ENCODE data around the gene FHAD1. TPM values are rescaled to one million over a fixed set of nuclear protein-coding genes. Genes with fewer than 3 reads are reported as not detected.

Gene FHAD1
- total and polyA plus RNA-seq, 10 of the 15 experiments (the other 5 are each of a cell fraction or from before 2014, with no cell fraction given), result 0.09 to 1.0 (median 0.32) TPM; not detected in 2

GRCh38 chr1:15210651-15211375 is 36.2 kb upstream of the FHAD1 start:
- 43% methylated on average over 7 of the region's 7 CpGs for WGBS (ENCODE audit: insufficient coverage, insufficient replicate concordance, low lambda C conversion rate, missing lambda C conversion rate)
- Histone ChIP-seq H3K27me3 (replicated peaks in 1 of 2; ENCODE audit: control insufficient read depth in 2 of 2, insufficient read depth in 2 of 2, low read length in 1 of 2) (no peaks in the 10 kb centered on the region), H3K36me3 (ENCODE audit: control insufficient read depth in 2 of 2, insufficient read depth in 2 of 2, low read length in 1 of 2) (no peaks in the 10 kb centered on the region; a peak in 2 of 4 replicates), H3K4me2 (ENCODE audit: control insufficient read depth, insufficient read depth) (no peak overlapping the region), H3K9me3 (replicated peaks; ENCODE audit: control insufficient read depth, insufficient read depth, low read length) (no peaks in the 10 kb centered on the region; the same call in 2 of the 3 replicates), H3K27ac (ENCODE audit: control insufficient read depth, insufficient read depth) (no peak overlapping the region), H4K20me1 (ENCODE audit: control insufficient read depth, insufficient read depth) (no peaks in the 10 kb centered on the region), H3K79me2 (ENCODE audit: control insufficient read depth, insufficient read depth, low read length) (no peaks in the 10 kb centered on the region), H3K4me1 (ENCODE audit: control insufficient read depth, insufficient read depth, low read length) (no peaks in the 10 kb centered on the region; the same call in 1 of the 2 replicates), H3K9ac (ENCODE audit: control insufficient read depth, insufficient read depth, low read length) (no peak overlapping the region), H2AFZ (ENCODE audit: control insufficient read depth, low read depth, low read length) (no peak overlapping the region), H3K4me3 (no peak overlapping the region)
- BruUV-seq (replicated peaks), result no TSS peak
- DNase-seq (ENCODE audit: low read depth, low spot score) (no peak), ATAC-seq (no peak), FAIRE-seq (no peak)
- TF ChIP-seq JUND (IDR thresholded peaks at IDR 0.05; ENCODE audit: low read depth, low read length), result no peak
- TF ChIP-seq ZNF24 (IDR thresholded peaks at IDR 0.05), result no peak
- TF ChIP-seq FOXK2 (IDR thresholded peaks at IDR 0.05), result no peak
- TF ChIP-seq RAD21 (IDR thresholded peaks at IDR 0.05; ENCODE audit: insufficient read depth, low read depth, low read length), result no peak
- no peak for TF ChIP-seq ZNF384 (IDR thresholded peaks at IDR 0.05; ENCODE audit: borderline replicate concordance, low read depth, low read length)
- TF ChIP-seq TCF7 (IDR thresholded peaks at IDR 0.05; ENCODE audit: borderline replicate concordance), result no peak
- TF ChIP-seq KLF5 (IDR thresholded peaks at IDR 0.05; ENCODE audit: partially characterized antibody), result no peak
- TF ChIP-seq, protein P1, sequence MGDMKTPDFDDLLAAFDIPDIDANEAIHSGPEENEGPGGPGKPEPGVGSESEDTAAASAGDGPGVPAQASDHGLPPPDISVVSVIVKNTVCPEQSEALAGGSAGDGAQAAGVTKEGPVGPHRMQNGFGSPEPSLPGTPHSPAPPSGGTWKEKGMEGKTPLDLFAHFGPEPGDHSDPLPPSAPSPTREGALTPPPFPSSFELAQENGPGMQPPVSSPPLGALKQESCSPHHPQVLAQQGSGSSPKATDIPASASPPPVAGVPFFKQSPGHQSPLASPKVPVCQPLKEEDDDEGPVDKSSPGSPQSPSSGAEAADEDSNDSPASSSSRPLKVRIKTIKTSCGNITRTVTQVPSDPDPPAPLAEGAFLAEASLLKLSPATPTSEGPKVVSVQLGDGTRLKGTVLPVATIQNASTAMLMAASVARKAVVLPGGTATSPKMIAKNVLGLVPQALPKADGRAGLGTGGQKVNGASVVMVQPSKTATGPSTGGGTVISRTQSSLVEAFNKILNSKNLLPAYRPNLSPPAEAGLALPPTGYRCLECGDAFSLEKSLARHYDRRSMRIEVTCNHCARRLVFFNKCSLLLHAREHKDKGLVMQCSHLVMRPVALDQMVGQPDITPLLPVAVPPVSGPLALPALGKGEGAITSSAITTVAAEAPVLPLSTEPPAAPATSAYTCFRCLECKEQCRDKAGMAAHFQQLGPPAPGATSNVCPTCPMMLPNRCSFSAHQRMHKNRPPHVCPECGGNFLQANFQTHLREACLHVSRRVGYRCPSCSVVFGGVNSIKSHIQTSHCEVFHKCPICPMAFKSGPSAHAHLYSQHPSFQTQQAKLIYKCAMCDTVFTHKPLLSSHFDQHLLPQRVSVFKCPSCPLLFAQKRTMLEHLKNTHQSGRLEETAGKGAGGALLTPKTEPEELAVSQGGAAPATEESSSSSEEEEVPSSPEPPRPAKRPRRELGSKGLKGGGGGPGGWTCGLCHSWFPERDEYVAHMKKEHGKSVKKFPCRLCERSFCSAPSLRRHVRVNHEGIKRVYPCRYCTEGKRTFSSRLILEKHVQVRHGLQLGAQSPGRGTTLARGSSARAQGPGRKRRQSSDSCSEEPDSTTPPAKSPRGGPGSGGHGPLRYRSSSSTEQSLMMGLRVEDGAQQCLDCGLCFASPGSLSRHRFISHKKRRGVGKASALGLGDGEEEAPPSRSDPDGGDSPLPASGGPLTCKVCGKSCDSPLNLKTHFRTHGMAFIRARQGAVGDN (IDR thresholded peaks at IDR 0.05), result no peak
- TF ChIP-seq TAF1 (IDR thresholded peaks at IDR 0.05; ENCODE audit: borderline replicate concordance, low read depth, low read length), result no peak
- no peak for TF ChIP-seq NR2C1 (IDR thresholded peaks at IDR 0.05)
- no peak for TF ChIP-seq GATAD2B (conservative IDR thresholded peaks at IDR 0.05; ENCODE audit: low read depth)
- no peak for TF ChIP-seq NFXL1 (IDR thresholded peaks at IDR 0.05; ENCODE audit: borderline replicate concordance)
- no peak for TF ChIP-seq MXI1 (IDR thresholded peaks at IDR 0.05; ENCODE audit: low read depth, low read length)
- TF ChIP-seq MEF2B (IDR thresholded peaks at IDR 0.05; ENCODE audit: partially characterized antibody, poor library complexity, severe bottlenecking), result no peak
- no peak for TF ChIP-seq SUZ12 (IDR thresholded peaks at IDR 0.05; ENCODE audit: unreplicated experiment)
- TF ChIP-seq RB1 (IDR thresholded peaks at IDR 0.05; ENCODE audit: borderline replicate concordance), result no peak
- no peak for TF ChIP-seq ZBTB4 (CRISPR knock-in tag; IDR thresholded peaks at IDR 0.05)
- RAD21 ChIA-PET (ENCODE audit: unreplicated experiment), result interaction anchor here (1.3 to 1.5 kb wide), 2 partner anchors 21 to 54 kb away, joined by 4 read pairs; no protein-coding TSS in a partner anchor
- SMC1A ChIA-PET (ENCODE audit: uncharacterized antibody, unreplicated experiment), result interaction anchor here (1.0 to 1.7 kb wide), 7 partner anchors 10 to 82 kb away, joined by 3 to 6 read pairs (median 4); no protein-coding TSS in a partner anchor
- intact Hi-C loops (cut with micrococcal nuclease; ENCODE audit: unreplicated experiment) (no loop called here), in situ Hi-C loops (cut with MboI) (no loop called here)
- CTCF ChIA-PET, result interaction anchor here (1.2 to 1.7 kb wide), 2 partner anchors 14 to 61 kb away, joined by 4 to 11 read pairs; no protein-coding TSS in a partner anchor
- POLR2A ChIA-PET, result interaction anchor here (0.7 kb wide), 1 partner anchor 19 kb away, joined by 4 read pairs; no protein-coding TSS in a partner anchor
